ENCODE results near the gene MCF2L2.

DNA sequence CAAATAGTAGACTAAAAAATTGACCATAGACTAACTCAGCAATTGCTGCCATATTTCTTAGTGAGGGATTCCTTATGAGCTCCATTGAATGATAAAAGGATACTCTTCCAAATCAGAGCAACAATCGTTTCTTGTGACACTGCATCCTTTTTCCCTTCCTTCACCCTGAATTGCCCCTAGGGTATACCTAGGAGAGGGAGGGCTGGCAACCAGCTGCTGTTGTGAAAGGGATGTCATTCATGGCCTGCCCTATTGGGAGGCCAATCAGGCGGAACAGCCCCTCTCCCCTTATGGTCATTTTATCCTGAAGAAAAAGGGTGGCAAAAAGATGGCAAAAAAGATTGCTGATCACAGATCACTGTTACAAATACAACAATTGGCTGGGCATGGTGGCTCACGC lies 149.0 kb downstream of the MCF2L2 start:
- TF ChIP-seq ZNF529 (tag by site-specific recombination; IDR thresholded peaks at IDR 0.05; ENCODE audit: insufficient replicate concordance) (no peak), CTCF (tag by site-specific recombination; IDR thresholded peaks at IDR 0.05) (no peak), ZNF146 (tag by site-specific recombination; IDR thresholded peaks at IDR 0.05) (no peak), ZNF416 (tag by site-specific recombination; IDR thresholded peaks at IDR 0.05) (no peak), PBX3 (CRISPR knock-in tag; IDR thresholded peaks at IDR 0.05) (no peak), ZNF621 (tag by site-specific recombination; IDR thresholded peaks at IDR 0.05) (no peak), TCF7L2 (IDR thresholded peaks at IDR 0.05; ENCODE audit: borderline replicate concordance, low read depth, low read length) (no peak), GLI4 (tag by site-specific recombination; IDR thresholded peaks at IDR 0.05) (no peak), ZNF391 (tag by site-specific recombination; IDR thresholded peaks at IDR 0.05; ENCODE audit: borderline replicate concordance, low read depth) (no peak), GLI2 (tag by site-specific recombination; IDR thresholded peaks at IDR 0.05; ENCODE audit: borderline replicate concordance, low read depth) (no peak), ZNF776 (tag by site-specific recombination; IDR thresholded peaks at IDR 0.05; ENCODE audit: borderline replicate concordance) (no peak)
